Suprapubic skin (tissue), 4 donors: ENCODE measurements around the gene ATXN1. TPM values are rescaled to one million over a fixed set of nuclear protein-coding genes. Genes with fewer than 3 reads are reported as not detected.
A peak's percentile ranks its signal among the peaks of the same experiment; 100 is the strongest.

Source experiments
- DNase-seq, 2 donors: peaks; one replicate each; pipeline ENCODE4 v3.0.0-alpha.2; 2019; ENCODE audit warnings: low spot score in 2 of 2
- H3K27ac ChIP-seq: fragments of 200-600 bp; sonication (generic); one replicate; pipeline ENCODE4 v1.5.1; 2019
- H3K27me3 ChIP-seq: fragments of 200-600 bp; sonication (generic); one replicate; pipeline ENCODE4 v1.5.1; 2019
- H3K36me3 ChIP-seq: fragments of 200-600 bp; sonication (generic); one replicate; pipeline ENCODE4 v1.5.1; 2019
- H3K4me1 ChIP-seq: fragments of 200-600 bp; sonication (generic); one replicate; pipeline ENCODE4 v1.5.1; 2019
- H3K4me3 ChIP-seq: fragments of 200-600 bp; sonication (generic); one replicate; pipeline ENCODE4 v1.5.1; 2019; ENCODE audit warnings: mild to moderate bottlenecking
- H3K9me3 ChIP-seq: fragments of 200-600 bp; sonication (generic); one replicate; pipeline ENCODE4 v1.5.1; 2019
- CTCF ChIP-seq, 2 donors: fragments of 200-600 bp in 1 of 2; fragments of 450-650 bp in 1 of 2; sonication (generic) in 1 of 2; IDR thresholded peaks; one replicate each; pipeline ENCODE4 v1.5.1; 2016 to 2019; ENCODE audit warnings: antibody characterized with exemption in 2 of 2, mild to moderate bottlenecking in 1 of 2, moderate library complexity in 1 of 2
- EP300 ChIP-seq: sonication (generic); formaldehyde crosslinking; IDR thresholded peaks from one replicate; pipeline ENCODE4 v1.6.1; 2017; ENCODE audit warnings: antibody characterized with exemption
- POLR2A ChIP-seq, 2 donors: fragments of 450-650 bp; IDR thresholded peaks; one replicate each; pipeline ENCODE4 v1.6.1; 2017; ENCODE audit warnings: antibody characterized with exemption in 2 of 2, mild to moderate bottlenecking in 2 of 2, moderate library complexity in 2 of 2
- POLR2AphosphoS5 ChIP-seq, 3 donors: sonication (generic); formaldehyde crosslinking; IDR thresholded peaks; one replicate each; pipeline ENCODE4 v1.6.1; 2017; ENCODE audit warnings: antibody characterized with exemption in 3 of 3
- WGBS: methylation state at CpG from one replicate; pipeline ENCODE4 v1.1.5; 2018; 5-methylcytosine and 5-hydroxymethylcytosine counted together
- total RNA-seq, 4 donors: library from RNA; depleted of rRNA; stranded (reverse); fragments of >200 nt; gene quantifications; one replicate each; pipeline ENCODE4 v1.1.0, GENCODE V29; 2016

ATXN1 gene
- total RNA-seq, 4 donors from 2014 or later = 32.8 to 95.4 (median 42.4) TPM

- WGBS = 78% methylated on average over 6 of the region's 6 CpGs
- H3K4me1 ChIP-seq = peaks cover 27% of the 10 kb centered on the region
These were observed 248.5 kb downstream of the ATXN1 start for GRCh38 chr6:16512544-16513290.

GRCh38 chr6:16511723-16512489 is 249.4 kb downstream of the ATXN1 start:
- TF ChIP-seq POLR2AphosphoS5 (IDR thresholded peaks at IDR 0.05) = no peak
- TF ChIP-seq CTCF (IDR thresholded peaks at IDR 0.05) = no peak
- TF ChIP-seq POLR2A (IDR thresholded peaks at IDR 0.05) = no peak
- TF ChIP-seq EP300 = no peak
- 55% methylated on average over 10 of the region's 10 CpGs for WGBS
- Histone ChIP-seq H3K36me3 (peaks cover 3% of the 10 kb centered on the region), H3K27ac (no peak overlapping the region), H3K4me3 (no peak overlapping the region), H3K27me3 (no peaks in the 10 kb centered on the region), H3K9me3 (no peaks in the 10 kb centered on the region), H3K4me1 (peaks cover 27% of the 10 kb centered on the region)
- DNase-seq = no peak

More at GRCh38 chr6:16512544-16513290, 248.5 kb downstream of the ATXN1 start:
- no peaks in the 10 kb centered on the region for H3K9me3 ChIP-seq
- TF ChIP-seq CTCF (IDR thresholded peaks at IDR 0.05) (no peak), POLR2AphosphoS5 (IDR thresholded peaks at IDR 0.05) (no peak)
- H3K27me3 ChIP-seq = no peaks in the 10 kb centered on the region
- H3K27ac ChIP-seq = no peak overlapping the region
- no peak overlapping the region for H3K4me3 ChIP-seq
- DNase-seq = no peak
- peaks cover 3% of the 10 kb centered on the region for H3K36me3 ChIP-seq

GRCh38 chr6:16511040-16511660 is 250.1 kb downstream of the ATXN1 start:
- Histone ChIP-seq H3K27ac (no peak overlapping the region), H3K4me1 (peaks cover 27% of the 10 kb centered on the region), H3K27me3 (no peaks in the 10 kb centered on the region), H3K36me3 (no peaks in the 10 kb centered on the region), H3K4me3 (no peak overlapping the region), H3K9me3 (no peaks in the 10 kb centered on the region)
- no peak for DNase-seq
- TF ChIP-seq POLR2A (IDR thresholded peaks at IDR 0.05) (no peak), CTCF (IDR thresholded peaks at IDR 0.05) (peak; percentile 36 to 52), POLR2AphosphoS5 (IDR thresholded peaks at IDR 0.05) (no peak)
- 69% methylated on average over 4 of the region's 4 CpGs for WGBS

- H3K27ac ChIP-seq = no peak overlapping the region
- peaks cover 33% of the 10 kb centered on the region for H3K4me1 ChIP-seq
- 91% methylated on average over 2 of the region's 2 CpGs for WGBS
These were observed 251.0 kb downstream of the ATXN1 start for GRCh38 chr6:16510245-16510644.

More at GRCh38 chr6:16510245-16510644, 251.0 kb downstream of the ATXN1 start:
- H3K27me3 ChIP-seq = no peaks in the 10 kb centered on the region
- H3K9me3 ChIP-seq = no peaks in the 10 kb centered on the region
- no peak for DNase-seq
- no peaks in the 10 kb centered on the region for H3K36me3 ChIP-seq
- no peak overlapping the region for H3K4me3 ChIP-seq
- no peak for TF ChIP-seq CTCF (IDR thresholded peaks at IDR 0.05)
- TF ChIP-seq EP300 = no peak
- no peak for TF ChIP-seq POLR2A (IDR thresholded peaks at IDR 0.05)
- no peak for TF ChIP-seq POLR2AphosphoS5 (IDR thresholded peaks at IDR 0.05)
